ENCODE results near the gene MEIOB. TPM values are rescaled to one million over a fixed set of nuclear protein-coding genes. Genes with fewer than 3 reads are reported as not detected.
"Not testable (repeated sequence)": the region's sequence is repeated elsewhere in the genome, so short reads cannot be mapped to it uniquely, and the experiment has no call there.

Gene MEIOB
- total RNA-seq, 1 donor from 2014 or later, result not detected

GRCh38 chr16:1907226-1907860 is 35.4 kb upstream of the MEIOB start:
- DNase-seq (ENCODE audit: low spot score), result no peak

GRCh38 chr16:1906846-1907165 is 34.8 kb upstream of the MEIOB start:
- no peak for DNase-seq (ENCODE audit: low spot score)

- DNase-seq (ENCODE audit: low spot score), result no peak
Observed at GRCh38 chr16:1906055-1906845, 34.3 kb upstream of the MEIOB start.

GRCh38 chr16:1903845-1904840 is 32.2 kb upstream of the MEIOB start:
- DNase-seq (ENCODE audit: low spot score), result no peak

GRCh38 chr16:1903220-1903574 is 31.2 kb upstream of the MEIOB start:
- no peak for DNase-seq (ENCODE audit: low spot score)

GRCh38 chr16:1902547-1903219 is 30.7 kb upstream of the MEIOB start:
- DNase-seq (ENCODE audit: low spot score), result no peak

- no peak for DNase-seq (ENCODE audit: low spot score)
Observed at GRCh38 chr16:1900452-1900774, 28.4 kb upstream of the MEIOB start.

GRCh38 chr16:1899641-1900451 is 27.9 kb upstream of the MEIOB start:
- DNase-seq (ENCODE audit: low spot score), result no peak

- not testable (repeated sequence) for DNase-seq (ENCODE audit: low spot score)
Observed at GRCh38 chr16:1897692-1898091, 25.7 kb upstream of the MEIOB start.

GRCh38 chr16:1895949-1896675 is 24.1 kb upstream of the MEIOB start:
- no peak for DNase-seq (ENCODE audit: low spot score)

GRCh38 chr16:1895068-1895467 is 23.1 kb upstream of the MEIOB start:
- DNase-seq (ENCODE audit: low spot score), result no peak

GRCh38 chr16:1890708-1891050 is 18.7 kb upstream of the MEIOB start:
- DNase-seq (ENCODE audit: low spot score), result no peak

- no peak for DNase-seq (ENCODE audit: low spot score)
Observed at GRCh38 chr16:1890024-1890707, 18.2 kb upstream of the MEIOB start.

- DNase-seq (ENCODE audit: low spot score), result no peak
Observed at GRCh38 chr16:1887711-1888354, 15.9 kb upstream of the MEIOB start.

- no peak for DNase-seq (ENCODE audit: low spot score)
Observed at GRCh38 chr16:1884889-1885288, 12.9 kb upstream of the MEIOB start.

- DNase-seq (ENCODE audit: low spot score), result no peak
Observed at GRCh38 chr16:1884155-1884760, 12.3 kb upstream of the MEIOB start.

- DNase-seq (ENCODE audit: low spot score), result not testable (repeated sequence)
Observed at GRCh38 chr16:1881172-1881571, 9.2 kb upstream of the MEIOB start.

- no peak for DNase-seq (ENCODE audit: low spot score)
Observed at GRCh38 chr16:1879477-1879876, 7.5 kb upstream of the MEIOB start.

- no peak for DNase-seq (ENCODE audit: low spot score)
Observed at GRCh38 chr16:1878256-1878655, 6.3 kb upstream of the MEIOB start.
